Suprapubic skin (tissue), 4 donors: Measurements from ENCODE around the gene INPP5F.

Experiments
- CTCF ChIP-seq, 2 donors: fragments of 200-600 bp in 1 of 2; fragments of 450-650 bp in 1 of 2; sonication (generic) in 1 of 2; IDR thresholded peaks; one replicate each; pipeline ENCODE4 v1.5.1; 2016 to 2019; ENCODE audit warnings: antibody characterized with exemption in 2 of 2, mild to moderate bottlenecking in 1 of 2, moderate library complexity in 1 of 2
- EP300 ChIP-seq: sonication (generic); formaldehyde crosslinking; IDR thresholded peaks from one replicate; pipeline ENCODE4 v1.6.1; 2017; ENCODE audit warnings: antibody characterized with exemption
- POLR2A ChIP-seq, 2 donors: fragments of 450-650 bp; IDR thresholded peaks; one replicate each; pipeline ENCODE4 v1.6.1; 2017; ENCODE audit warnings: antibody characterized with exemption in 2 of 2, mild to moderate bottlenecking in 2 of 2, moderate library complexity in 2 of 2
- POLR2AphosphoS5 ChIP-seq, 3 donors: sonication (generic); formaldehyde crosslinking; IDR thresholded peaks; one replicate each; pipeline ENCODE4 v1.6.1; 2017; ENCODE audit warnings: antibody characterized with exemption in 3 of 3

- no peak for TF ChIP-seq CTCF (IDR thresholded peaks at IDR 0.05)
- TF ChIP-seq POLR2A (IDR thresholded peaks at IDR 0.05), result no peak
- TF ChIP-seq POLR2AphosphoS5 (IDR thresholded peaks at IDR 0.05), result no peak
- TF ChIP-seq EP300, result no peak
Observed at GRCh38 chr10:119832951-119833350, 107.1 kb downstream of the INPP5F start.
